Pancreas (tissue), 10 donors: ENCODE data around the gene ACSBG1. TPM values are rescaled to one million over a fixed set of nuclear protein-coding genes. Genes with fewer than 3 reads are reported as not detected.
A peak's percentile ranks its signal among the peaks of the same experiment; 100 is the strongest.

Experiments
- ATAC-seq, 4 donors: fragments of 200-7000 bp; cut with Tn5 transposase; one replicate each; pipeline versions ENCODE4 v1.8.0 to v1.9.1; 2020; ENCODE audit warnings: mild to moderate bottlenecking in 4 of 4, moderate library complexity in 4 of 4
- DNase-seq, 6 donors: peaks; one replicate each; pipeline ENCODE4 v3.0.0-alpha.2; 2020
- FAIRE-seq: peaks from 2 replicates; lab custom pipeline; 2012; peaks lifted over from hg19 to GRCh38; lab: Jason Lieb, UNC
- H3K27ac ChIP-seq, 4 donors: fragments of 200-600 bp; sonication (generic); 1 replicate in 3 of 4; 2 replicates in 1 of 4; pipeline versions ENCODE4 v1.5.0 to v1.8.0; 2020
- H3K27me3 ChIP-seq, 4 donors: fragments of 200-600 bp; one replicate each; pipeline ENCODE4 v1.8.0; 2021
- H3K36me3 ChIP-seq, 3 donors: fragments of 200-600 bp; sonication (generic) in 1 of 3; one replicate each; pipeline versions ENCODE4 v1.5.0 to v1.8.0; 2020 to 2021
- H3K4me1 ChIP-seq, 3 donors: fragments of 200-600 bp; one replicate each; pipeline ENCODE4 v1.8.0; 2021
- H3K4me3 ChIP-seq, 4 donors: fragments of 200-600 bp; sonication (generic) in 2 of 4; one replicate each; pipeline versions ENCODE4 v1.5.0 to v1.8.0; 2020 to 2021
- H3K9me3 ChIP-seq, 4 donors: fragments of 200-600 bp; one replicate each; pipeline ENCODE4 v1.8.0; 2021
- CTCF ChIP-seq, 4 donors: fragments of 200-600 bp; sonication (generic) in 3 of 4; IDR thresholded peaks; one replicate each; pipeline versions ENCODE4 v1.5.0 to v1.8.0; 2021; ENCODE audit warnings: antibody characterized with exemption in 4 of 4
- WGBS, 2 donors: extraction: QIAGEN DNeasy Blood & Tissue Kit; methylation state at CpG; one replicate each; pipeline ENCODE4 v1.1.7; 2013; 5-methylcytosine and 5-hydroxymethylcytosine counted together
- intact Hi-C, 3 donors: fragments of 100-400 bp; cut with DNase I; formaldehyde crosslinking; loops; one replicate each; pipeline versions ENCODE4 v1.11.1 to v1.14.2; 2022
- polyA plus RNA-seq, 2 donors: library from polyadenylated mRNA; stranded (reverse); fragments of 200-250 nt; gene quantifications; one replicate each; pipeline ENCODE4 v1.2.3, GENCODE V29; 2013
- total RNA-seq, 6 donors: library from RNA; stranded (reverse); fragmentation: NEBNext Ultra II Directional in 4 of 6; extraction: Animal tissue kit (Norgen Biotek cat#: 25700) in 4 of 6; gene quantifications; one replicate each; pipeline versions ENCODE4 v1.2.1 to v1.2.4, GENCODE V29; 2021 to 2023
- donor health status: healthy with polysubstance abuse.
- donor health status: DM: no; HTN: no; CAD: no; lungs with moderate emphysema.
- donor health status: DM: no; HTN: no; CAD: no.
- donor health status: control.
- donor health status: control.
- donor health status: Bipolar disorder and iron deficiency.
- donor health status: DM: yes; HTN: yes; CAD: no.
- donor health status: DM: no; HTN: no; CAD: no.
- donor health status: DM: no; HTN: no; CAD: no.
- donor health status: DM: yes; HTN: yes; CAD: no.

The ACSBG1 gene
- total and polyA plus RNA-seq, 8 donors: 0.04 to 0.12 (median 0.04) TPM; not detected in 5

- no peaks in the 10 kb centered on the region for H3K27me3 ChIP-seq
These were observed 10.5 kb upstream of the ACSBG1 start for GRCh38 chr15:78244893-78245292.

GRCh38 chr15:78244101-78244500 is 9.7 kb upstream of the ACSBG1 start:
- intact Hi-C loops: loop anchor here in 1 of 3 donors (5.0 to 10.0 kb wide), 3 partner anchors 67 to 279 kb away; no protein-coding TSS in a partner anchor
- ATAC-seq: no peak
- no peak overlapping the region for H3K27ac ChIP-seq

More at GRCh38 chr15:78244893-78245292, 10.5 kb upstream of the ACSBG1 start:
- H3K27ac ChIP-seq: no peak overlapping the region
- ATAC-seq: no peak
- no peak overlapping the region for H3K4me3 ChIP-seq
- intact Hi-C loops: loop anchor here in 1 of 3 donors (5.0 to 10.0 kb wide), 3 partner anchors 68 to 280 kb away; no protein-coding TSS in a partner anchor
- no peak for TF ChIP-seq CTCF (IDR thresholded peaks at IDR 0.05)
- H3K9me3 ChIP-seq: no peaks in the 10 kb centered on the region
- H3K4me1 ChIP-seq: no peaks in the 10 kb centered on the region
- DNase-seq: no peak
- H3K36me3 ChIP-seq: no peaks in the 10 kb centered on the region
- 58 to 63% methylated on average over 7 of the region's 7 CpGs for WGBS, 2 donors
- no peak for FAIRE-seq

GRCh38 chr15:78243491-78243941 is 9.2 kb upstream of the ACSBG1 start:
- H3K27ac ChIP-seq: no peak overlapping the region

More at GRCh38 chr15:78244101-78244500, 9.7 kb upstream of the ACSBG1 start:
- Histone ChIP-seq H3K4me3 (no peak overlapping the region), H3K4me1 (no peaks in the 10 kb centered on the region), H3K9me3 (no peaks in the 10 kb centered on the region), H3K36me3 (no peaks in the 10 kb centered on the region), H3K27me3 (no peaks in the 10 kb centered on the region)
- DNase-seq (no peak), FAIRE-seq (no peak)
- TF ChIP-seq CTCF (IDR thresholded peaks at IDR 0.05): no peak
- WGBS, 2 donors: 68 to 75% methylated on average over 6 of the region's 6 CpGs

GRCh38 chr15:78243058-78243457 is 8.7 kb upstream of the ACSBG1 start:
- Histone ChIP-seq H3K27ac (no peak overlapping the region), H3K4me3 (no peak overlapping the region), H3K36me3 (no peaks in the 10 kb centered on the region), H3K27me3 (no peaks in the 10 kb centered on the region), H3K9me3 (no peaks in the 10 kb centered on the region), H3K4me1 (no peaks in the 10 kb centered on the region)
- WGBS, 2 donors: 67 to 80% methylated on average over 5 to 6 of the region's 6 CpGs
- no peak for DNase-seq
- ATAC-seq: no peak
- FAIRE-seq: no peak
- no peak for TF ChIP-seq CTCF (IDR thresholded peaks at IDR 0.05)
- intact Hi-C loops: loop anchor here in 2 of 3 donors (2.0 to 10.0 kb wide), 4 partner anchors 66 to 278 kb away; no protein-coding TSS in a partner anchor

More at GRCh38 chr15:78243491-78243941, 9.2 kb upstream of the ACSBG1 start:
- Histone ChIP-seq H3K9me3 (no peaks in the 10 kb centered on the region), H3K36me3 (no peaks in the 10 kb centered on the region), H3K4me1 (no peaks in the 10 kb centered on the region), H3K27me3 (no peaks in the 10 kb centered on the region), H3K4me3 (no peak overlapping the region)
- peak; percentile 55 to 71 (median 62) for ATAC-seq
- TF ChIP-seq CTCF (IDR thresholded peaks at IDR 0.05): no peak
- 24 to 26% methylated on average over 6 of the region's 6 CpGs for WGBS, 2 donors
- intact Hi-C loops: loop anchor here in 2 of 3 donors (2.0 to 10.0 kb wide), 4 partner anchors 66 to 279 kb away; no protein-coding TSS in a partner anchor
- DNase-seq: peak; percentile 44 to 79 (median 61)
- FAIRE-seq: no peak

GRCh38 chr15:78242128-78242527 is 7.8 kb upstream of the ACSBG1 start:
- Histone ChIP-seq H3K9me3 (no peaks in the 10 kb centered on the region), H3K4me1 (no peaks in the 10 kb centered on the region), H3K27ac (no peak overlapping the region), H3K4me3 (no peak overlapping the region), H3K27me3 (no peaks in the 10 kb centered on the region), H3K36me3 (no peaks in the 10 kb centered on the region)
- intact Hi-C loops: loop anchor here in 2 of 3 donors (2.0 to 10.0 kb wide), 4 partner anchors 65 to 277 kb away; no protein-coding TSS in a partner anchor
- WGBS, 2 donors: 57 to 73% methylated on average over 5 of the region's 5 CpGs
- ATAC-seq (no peak), DNase-seq (no peak), FAIRE-seq (no peak)
- no peak for TF ChIP-seq CTCF (IDR thresholded peaks at IDR 0.05)
